ENCODE measurements around the gene DHCR24.
"Not testable (repeated sequence)": the region's sequence is repeated elsewhere in the genome, so short reads cannot be mapped to it uniquely, and the experiment has no call there.

The DHCR24 gene, protein sequence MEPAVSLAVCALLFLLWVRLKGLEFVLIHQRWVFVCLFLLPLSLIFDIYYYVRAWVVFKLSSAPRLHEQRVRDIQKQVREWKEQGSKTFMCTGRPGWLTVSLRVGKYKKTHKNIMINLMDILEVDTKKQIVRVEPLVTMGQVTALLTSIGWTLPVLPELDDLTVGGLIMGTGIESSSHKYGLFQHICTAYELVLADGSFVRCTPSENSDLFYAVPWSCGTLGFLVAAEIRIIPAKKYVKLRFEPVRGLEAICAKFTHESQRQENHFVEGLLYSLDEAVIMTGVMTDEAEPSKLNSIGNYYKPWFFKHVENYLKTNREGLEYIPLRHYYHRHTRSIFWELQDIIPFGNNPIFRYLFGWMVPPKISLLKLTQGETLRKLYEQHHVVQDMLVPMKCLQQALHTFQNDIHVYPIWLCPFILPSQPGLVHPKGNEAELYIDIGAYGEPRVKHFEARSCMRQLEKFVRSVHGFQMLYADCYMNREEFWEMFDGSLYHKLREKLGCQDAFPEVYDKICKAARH

DNA sequence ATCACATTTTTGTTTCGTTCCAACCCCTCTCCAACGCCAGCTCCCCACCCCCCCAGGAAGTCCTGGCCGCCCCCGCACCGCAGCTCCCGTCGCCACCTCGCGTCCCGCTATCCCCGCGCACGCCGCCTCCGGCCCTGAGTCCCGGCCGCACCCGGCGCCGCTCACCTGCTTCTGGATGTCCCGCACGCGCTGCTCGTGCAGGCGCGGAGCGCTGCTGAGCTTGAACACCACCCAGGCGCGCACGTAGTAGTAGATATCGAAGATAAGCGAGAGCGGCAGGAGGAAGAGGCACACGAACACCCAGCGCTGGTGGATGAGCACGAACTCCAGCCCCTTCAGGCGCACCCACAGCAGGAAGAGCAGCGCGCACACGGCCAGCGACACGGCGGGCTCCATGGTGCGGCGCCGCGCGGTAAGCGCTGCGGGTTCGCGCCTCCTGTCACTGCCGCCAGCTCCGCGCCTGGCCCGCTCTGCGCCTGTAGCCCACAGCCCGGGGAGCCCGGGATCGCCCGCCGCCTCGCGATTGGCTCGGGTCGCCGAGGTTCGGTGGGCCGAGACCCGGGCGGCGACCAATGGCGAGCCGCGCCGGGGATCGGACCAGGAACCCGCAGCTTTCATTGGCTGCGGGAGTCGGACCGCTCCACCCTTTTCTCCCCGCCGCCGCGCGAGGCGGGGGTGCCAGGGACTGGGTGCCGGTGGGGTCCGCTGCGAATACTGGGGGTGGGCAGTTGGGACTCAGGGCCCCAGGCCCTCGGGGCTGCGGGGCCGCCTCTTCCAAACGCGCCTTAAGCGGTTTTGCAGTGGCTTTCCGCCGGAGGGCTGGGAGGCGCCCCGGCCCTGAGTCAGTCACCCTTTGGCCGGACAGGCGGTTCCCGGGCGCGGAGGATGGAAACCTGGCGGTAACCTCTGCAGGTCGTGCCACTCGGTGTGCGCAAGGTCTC lies at the start of gene DHCR24:
Gene DHCR24 (minus strand): TSS at position 472 of the 941 bp plus-strand sequence. CDS start 76 bp downstream, at position 396.
- DNase-seq, result peak; percentile 92

DNA sequence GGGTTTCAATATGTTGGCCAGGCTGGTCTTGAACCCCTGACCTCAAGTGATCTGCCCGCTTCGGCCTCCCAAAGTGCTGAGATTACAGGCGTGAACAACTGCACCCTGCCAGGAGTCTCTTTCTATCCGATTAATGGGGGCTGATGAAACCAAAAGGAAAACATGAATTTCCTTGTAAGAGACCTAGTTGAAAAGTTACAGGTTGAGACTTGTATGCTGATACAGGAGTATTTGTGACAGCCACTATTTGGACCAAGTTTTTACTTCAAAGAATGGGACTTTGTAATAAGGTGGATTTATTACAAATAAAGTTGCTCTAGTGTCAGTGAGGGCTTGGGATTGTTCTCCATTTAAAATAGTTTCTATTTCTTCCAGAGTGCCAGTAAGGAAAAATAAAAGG lies 49.8 kb upstream of the DHCR24 start:
- no peak for DNase-seq

DNA sequence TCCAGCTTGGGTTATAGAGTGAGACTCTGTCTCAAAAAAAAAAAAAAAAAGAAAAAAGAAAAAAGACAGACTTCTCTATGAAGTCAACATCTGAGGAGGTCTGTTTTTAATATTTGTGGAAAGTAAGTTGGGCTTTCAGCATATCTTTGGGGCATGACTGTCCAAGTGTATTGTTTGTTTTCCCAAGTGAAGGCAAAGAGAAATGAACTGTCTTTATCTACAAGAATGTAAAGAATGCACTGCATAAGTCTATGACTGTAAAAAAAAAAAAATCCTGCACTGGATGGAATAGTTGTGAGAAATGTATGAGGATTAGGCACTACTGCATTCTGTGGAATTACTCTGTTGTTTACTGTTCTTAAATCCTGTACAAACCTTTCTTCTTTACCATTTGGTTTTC lies 47.9 kb upstream of the DHCR24 start:
- DNase-seq, result peak; percentile 66

DNA sequence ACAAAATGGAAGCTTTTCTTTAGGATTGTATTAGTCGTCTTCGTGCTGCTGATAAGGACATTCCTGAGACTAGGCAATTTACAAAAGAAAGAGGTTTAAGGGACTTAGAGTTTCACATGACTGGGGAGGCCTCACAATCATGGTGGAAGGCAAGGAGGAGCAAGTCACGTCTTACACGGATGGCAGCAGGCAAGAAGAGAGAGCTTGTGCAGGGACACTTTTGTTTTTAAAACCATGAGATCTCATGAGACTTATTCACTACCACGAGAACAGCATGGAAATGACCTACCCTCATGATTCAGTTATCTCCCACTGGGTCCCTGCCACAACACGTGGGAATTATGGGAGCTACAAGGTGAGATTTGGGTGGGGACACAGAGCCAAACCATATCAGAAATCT lies 47.1 kb upstream of the DHCR24 start:
- not testable (repeated sequence) for DNase-seq

DNA sequence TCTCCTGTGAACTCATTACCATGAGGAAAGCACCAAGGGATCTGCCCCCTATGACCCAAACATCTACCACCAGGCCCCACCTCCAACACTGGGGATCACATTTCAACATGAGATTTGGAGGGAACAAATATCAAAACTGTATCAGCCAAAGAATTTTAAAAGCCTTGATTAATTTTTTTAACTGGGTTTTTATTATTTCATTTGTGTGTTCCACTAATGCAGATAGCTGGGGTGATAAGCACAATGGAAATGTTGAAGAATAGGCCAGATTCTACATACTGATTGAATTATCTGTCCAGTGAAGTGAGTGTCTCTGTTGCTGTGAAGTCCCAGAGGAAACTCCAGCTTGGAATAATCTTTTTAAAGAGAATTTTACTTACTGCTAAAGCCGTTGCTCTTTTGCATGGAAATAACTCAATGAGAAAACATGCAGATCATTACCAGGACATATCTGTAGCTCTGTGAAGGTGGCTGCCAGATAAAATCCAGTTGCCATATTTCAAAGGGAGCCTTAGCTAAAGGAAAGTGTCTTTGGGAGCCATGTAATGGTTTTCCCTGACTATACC lies 44.4 kb upstream of the DHCR24 start:
- no peak for DNase-seq

DNA sequence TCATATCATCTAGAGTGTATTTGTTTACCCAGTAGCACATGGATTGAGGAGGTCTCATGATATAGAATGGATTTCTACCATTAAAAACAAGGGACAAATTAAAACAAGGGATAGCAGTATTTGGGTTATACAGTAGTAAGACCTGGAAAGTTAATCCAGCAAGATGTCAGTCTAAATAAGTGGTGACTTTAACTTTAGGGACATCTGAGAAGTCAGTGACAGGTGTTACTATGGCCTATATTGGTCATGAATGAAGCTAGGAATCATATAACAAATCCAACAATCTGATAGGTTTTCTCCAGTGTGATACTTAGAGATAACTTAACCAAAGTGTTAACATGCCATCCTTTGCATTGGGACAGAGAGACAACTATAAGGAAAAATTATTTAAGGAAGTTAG lies 42.7 kb upstream of the DHCR24 start:
- DNase-seq, result no peak

DNA sequence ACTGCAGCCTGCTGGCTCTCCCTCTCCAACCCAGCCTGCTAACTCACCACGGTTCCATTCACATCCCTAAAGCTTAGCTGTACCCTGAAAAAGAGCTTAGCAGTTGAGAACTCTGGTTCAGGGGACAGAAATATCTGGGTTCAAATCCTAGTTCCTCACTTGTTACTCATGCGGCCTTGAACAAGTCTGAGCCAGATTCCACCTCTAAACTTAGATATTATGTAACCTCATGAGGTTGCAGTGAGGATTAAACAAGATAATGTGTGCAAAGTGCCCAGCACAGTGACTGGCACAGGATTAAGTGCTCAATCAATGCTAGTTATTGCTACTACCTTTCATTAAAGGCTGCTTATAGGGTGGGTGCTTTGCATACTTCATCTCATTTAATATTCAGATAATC lies 41.3 kb upstream of the DHCR24 start:
- no peak for DNase-seq

DNA sequence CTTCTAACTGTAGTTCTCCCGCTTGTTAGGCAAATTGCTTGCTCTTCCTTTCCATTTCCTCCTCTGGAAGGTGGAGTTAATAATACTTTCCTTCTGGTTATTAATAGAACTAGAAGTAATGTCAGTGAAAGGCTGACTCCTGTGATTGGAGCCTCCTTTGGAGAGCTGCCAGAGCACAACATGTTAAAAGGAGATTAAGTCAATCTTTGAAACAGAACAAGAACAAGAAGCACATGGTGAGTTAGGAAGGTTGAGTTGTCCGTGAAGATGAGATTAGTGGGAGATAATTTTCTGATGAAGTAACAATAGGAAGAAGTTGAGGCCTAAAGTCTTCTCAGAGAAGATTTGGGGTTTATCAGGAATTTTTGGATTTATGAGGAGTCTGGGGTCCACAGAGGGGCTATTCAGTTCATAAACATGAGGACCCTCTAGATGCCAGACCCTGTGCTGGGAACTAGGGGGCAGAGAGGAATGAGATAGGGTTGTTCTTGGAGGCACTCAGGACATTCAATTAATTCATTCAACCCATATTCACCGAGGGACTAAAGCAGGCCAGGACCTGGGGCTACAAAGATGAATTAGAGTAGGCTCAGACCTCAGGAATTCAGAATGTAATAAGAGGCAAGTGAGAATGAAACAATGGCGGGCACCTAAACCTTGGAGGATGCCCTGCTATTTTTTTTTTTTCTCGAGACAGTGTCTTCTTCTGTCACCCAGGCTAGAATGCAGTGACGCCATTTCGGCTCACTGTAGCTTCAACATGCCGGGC lies 40.7 kb upstream of the DHCR24 start:
- DNase-seq, result peak; percentile 64

DNA sequence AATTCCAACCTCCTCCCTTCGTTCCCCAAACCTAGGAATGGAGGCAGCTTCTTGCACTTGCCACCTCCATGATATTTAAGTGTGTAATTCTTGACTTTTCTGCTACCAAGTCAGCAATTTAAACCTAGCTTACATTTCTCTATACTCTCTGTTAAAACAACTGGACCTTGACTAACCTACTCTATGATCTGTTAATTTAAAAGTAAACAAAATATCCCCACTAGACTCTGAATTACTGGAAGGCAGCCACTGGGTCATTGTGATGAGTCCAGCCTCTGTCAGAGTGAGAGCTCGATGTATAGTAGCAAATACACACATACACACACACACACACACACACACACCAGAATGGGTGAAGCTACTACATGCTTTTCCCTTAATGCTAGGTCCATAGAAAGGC lies 40.0 kb upstream of the DHCR24 start:
- no peak for DNase-seq

DNA sequence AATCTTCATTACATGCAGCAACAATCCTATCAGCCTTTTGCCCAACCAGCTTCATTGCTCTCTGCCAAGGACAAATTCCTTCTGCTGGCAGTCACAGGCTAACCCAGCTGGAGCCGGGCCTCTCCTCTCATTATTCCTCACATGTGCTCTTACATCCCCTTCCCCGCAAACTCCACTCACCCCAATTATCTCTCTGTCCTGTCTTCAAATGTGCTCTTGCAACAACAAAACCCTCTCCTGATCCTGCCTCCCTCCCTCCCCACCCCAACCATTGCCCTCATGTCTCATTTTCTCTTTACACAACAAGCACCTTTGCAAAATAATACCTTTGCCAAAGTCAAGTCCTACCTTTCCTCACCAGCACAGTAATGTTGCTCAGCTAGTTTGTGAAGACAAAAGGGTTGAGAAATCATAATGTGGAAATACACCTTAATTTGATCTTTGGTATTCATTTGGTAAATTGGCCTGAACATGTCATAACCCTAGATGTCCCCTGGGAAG lies 36.0 kb upstream of the DHCR24 start:
- no peak for DNase-seq

DNA sequence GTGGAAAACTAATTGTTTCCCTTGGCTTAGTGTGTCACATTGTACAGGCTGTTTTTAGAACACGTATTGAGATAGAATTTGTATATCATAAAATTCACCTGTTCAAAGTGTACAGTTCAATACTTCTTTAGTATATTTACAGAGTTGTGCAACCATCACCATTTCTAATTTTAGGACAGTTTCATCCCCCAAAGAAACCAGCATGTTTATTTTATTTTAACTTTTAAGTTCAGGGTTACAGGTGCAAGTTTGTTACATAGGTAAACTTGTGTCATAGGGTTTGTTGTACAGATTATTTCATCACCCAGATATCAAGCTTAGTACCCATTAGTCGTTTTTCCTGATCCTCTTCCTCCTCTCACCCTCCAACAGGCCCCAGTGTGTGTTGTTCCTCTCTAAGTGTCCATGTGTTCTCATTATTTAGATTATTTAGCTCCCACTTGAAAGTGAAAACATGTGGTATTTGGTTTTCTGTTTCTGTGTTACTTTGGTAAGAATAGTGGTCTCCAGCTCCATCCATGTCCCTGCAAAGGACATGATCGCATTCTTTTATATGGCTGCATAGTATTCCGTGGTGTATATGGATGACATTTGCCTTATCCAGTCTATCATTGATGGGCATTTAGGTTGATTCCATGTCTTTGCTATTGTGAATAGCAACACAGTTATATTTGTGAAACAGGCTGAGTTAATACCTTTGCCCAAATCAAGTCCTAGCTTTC lies 35.2 kb upstream of the DHCR24 start:
- no peak for DNase-seq

DNA sequence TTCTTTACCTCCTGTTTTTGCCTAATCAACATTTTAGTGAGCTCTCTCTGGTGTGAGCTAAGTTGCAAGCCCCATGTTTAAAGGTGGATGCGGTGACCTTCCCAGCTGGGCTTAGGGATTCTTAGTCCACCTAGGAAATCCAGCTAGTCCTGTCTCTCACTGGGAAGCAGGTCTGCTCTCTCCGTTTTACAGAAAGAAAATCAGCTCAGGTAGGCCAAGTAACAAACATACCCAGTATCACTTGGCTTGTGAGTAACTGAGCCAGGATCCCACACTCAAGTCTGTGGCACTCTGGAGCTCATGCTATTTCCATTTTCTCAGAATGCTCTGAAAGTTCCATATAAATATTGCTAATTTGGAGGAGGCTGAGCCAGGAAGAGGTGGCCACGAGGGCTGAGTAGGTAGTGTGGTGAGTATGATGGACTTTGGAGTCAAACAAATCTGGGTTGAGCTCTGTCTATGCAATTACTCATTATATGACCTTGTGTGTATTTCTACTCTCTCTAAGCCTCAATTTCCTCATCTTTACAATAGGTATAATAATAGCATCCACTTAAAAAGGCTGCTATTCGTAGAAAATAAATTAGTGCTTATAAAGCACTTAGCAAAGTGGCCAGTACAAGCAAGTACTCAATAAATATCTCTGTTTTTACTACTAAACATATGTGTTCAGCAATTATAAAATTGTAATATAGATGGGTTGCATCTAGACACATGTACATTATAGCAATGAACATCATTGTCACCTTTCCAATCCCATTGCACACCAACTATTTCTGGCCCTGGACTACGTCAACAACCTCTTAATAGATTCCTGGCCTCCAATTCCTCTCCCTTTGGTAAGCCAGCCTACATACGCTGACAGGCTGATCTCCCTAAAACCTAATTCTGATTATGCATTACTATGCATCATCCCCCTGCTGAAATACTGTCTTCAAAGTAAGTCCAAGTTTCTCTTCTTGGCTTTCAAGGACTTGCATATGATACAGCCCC lies 32.7 kb upstream of the DHCR24 start:
- DNase-seq, result no peak

DNA sequence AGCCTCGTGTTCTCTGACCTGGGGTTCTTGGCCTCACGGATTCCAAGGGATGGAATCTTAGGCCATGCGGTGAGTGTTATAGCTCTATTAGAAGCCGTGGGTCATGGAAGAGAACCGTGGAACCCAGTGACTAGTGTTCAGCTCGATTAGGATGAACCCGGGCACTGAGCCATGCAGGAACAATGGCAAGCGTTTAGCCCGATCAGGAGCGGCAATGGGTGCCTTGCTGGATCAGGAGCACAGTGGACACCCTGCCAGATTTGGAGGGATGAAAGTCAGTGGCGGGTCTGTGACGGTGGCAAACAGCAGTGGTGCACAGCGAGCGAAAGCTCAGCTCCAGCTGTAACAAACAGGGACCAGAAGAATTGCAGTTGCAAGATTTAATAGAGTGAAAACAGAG lies 24.1 kb upstream of the DHCR24 start:
- not testable (repeated sequence) for DNase-seq

DNA sequence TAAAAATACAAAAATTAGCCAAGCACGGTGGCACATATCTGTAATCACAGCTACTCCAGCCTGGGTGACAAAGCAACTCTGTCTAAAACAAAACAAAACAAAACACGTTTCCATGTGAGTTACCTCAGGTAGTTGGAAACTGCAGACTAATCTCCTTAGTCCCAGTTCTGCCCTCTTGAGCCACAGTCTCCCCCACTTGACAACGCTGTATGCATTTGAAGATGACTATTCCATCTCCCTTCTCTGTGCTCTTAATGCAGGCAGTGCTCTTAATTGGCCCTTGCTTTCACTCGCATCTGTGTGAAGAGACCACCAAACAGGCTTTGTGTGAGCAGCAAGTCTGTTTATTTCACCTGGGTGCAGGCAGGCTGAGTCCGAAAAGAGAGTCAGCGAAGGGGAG lies 19.6 kb upstream of the DHCR24 start:
- no peak for DNase-seq

DNA sequence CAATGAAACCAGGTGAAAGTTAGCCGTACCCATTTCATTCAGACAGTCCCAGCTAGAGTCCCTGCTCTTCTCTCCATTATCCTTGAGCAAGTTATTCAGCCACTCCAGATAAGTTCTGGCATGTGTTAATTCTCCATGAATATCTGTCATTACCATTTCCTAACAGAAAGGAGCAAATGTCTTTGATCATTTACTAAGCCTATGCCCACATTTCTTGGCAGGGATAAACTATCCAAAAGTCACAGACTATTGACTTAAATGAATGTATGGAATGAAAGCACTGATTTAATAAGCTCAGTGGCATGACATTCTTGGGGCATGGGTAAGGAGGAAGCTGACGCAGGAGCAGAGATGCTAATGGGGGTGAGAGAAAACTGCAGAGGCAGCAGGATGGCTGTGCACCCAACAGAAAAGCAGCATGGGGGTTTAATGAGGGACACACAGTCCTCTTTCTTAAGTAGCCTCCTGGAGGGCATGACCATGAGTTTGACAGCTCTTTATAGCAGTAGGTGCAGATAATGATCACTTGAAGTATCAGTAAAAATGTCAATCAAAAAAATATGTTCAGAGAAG lies 17.6 kb upstream of the DHCR24 start:
- DNase-seq, result peak; percentile 67

DNA sequence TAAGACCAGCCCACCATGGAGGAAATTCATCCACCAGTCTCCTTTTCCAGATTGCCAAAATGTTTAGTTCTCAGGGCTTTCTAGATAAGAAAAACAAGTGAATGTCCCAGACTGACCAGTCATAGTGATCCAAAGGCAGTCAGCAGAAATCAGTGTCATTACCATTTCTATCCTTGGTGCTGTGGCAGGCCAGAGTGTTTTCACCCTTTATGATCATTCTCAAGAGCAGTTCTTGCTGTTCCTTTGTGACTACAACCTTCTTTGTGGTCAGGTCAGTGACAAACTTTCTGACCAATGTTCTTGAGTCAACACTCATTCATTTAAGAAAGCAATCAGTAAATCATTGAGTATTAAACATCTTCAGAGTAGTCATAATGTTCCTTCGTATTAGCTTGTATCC lies 7.3 kb upstream of the DHCR24 start:
- no peak for DNase-seq

DNA sequence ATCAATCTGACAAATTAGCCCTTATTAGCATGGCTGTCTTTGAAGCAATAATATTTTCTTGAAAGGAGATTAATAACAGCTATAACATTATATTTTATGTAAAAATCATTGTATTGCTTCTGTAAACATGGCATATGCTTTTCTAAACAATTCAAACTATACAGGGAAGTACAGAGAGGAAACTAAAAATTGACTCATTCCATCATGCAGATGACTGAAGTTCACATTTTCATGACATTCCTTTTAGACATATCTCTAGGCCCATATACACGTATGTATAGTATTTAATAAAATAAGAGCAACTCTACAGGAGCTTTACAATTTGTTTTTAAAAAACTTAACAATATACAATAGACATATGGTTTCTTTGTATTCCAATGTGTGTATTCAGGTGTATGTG lies 5.6 kb upstream of the DHCR24 start:
- DNase-seq, result no peak

DNA sequence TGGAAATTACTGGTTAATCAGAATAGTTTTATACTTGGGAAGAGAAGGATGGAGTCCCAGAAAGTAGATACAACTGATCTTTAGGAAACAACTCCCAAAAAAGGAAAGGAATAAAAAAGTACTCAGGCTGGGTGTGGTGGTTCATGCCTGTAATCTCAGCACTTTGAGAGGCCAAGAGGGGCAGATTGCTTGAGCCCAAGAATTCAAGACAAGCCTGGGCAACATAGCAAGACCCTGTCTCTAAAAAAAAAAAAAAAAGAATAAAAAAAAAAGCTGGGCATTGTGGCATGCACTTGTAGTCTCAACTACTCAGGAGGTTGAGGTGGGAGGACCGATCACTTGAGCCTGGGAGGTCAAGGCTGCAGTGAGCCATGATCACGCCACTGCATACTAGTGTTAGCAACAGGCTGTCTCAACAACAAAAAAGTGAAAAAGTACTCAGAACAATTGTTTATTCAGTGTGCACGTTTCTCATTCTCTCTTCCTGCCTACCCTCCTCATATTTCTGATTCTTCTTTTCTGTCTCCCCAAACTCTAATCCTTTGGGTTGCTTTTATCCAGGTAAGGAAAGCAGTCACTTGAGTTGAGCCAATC lies 2.2 kb upstream of the DHCR24 start:
- DNase-seq, result no peak

DNA sequence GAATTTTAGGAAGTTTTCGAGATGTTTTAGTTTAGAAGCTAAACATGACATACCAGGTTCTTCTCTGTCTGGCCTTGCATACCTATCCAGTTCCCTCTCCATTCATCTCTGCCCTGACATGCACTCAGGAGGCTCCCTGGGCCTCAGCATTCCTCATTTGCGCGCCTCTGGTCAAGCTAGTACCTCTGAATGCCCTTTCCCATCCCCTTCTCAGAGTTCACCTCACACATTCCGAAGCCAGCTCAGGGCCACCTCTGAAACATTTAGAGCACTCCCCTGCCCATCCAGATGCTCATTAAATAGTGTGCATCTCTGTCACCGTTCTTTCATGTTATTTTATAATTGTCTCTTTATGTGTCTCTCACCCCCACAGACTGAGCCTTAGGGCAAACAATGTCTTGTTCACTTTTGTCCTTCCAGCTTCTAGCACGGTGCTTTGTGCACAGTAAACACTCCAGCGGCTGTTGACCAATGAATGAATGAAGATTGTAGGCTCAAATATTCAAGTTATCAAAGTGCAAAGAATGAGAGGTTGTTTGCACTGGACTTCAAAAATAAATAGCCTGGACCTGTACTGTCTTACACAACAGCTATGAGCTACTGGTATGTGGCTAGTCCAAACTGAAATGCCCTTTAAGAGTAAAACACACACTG lies 1.2 kb upstream of the DHCR24 start:
- peak; percentile 11 for DNase-seq

All from eye (tissue), 1 donor.